Measurements from ENCODE around the gene ALK. TPM values are rescaled to one million over a fixed set of nuclear protein-coding genes. Genes with fewer than 3 reads are reported as not detected.

ALK gene
- total RNA-seq, 1 experiment from 2014 or later: 14.7 TPM

DNA sequence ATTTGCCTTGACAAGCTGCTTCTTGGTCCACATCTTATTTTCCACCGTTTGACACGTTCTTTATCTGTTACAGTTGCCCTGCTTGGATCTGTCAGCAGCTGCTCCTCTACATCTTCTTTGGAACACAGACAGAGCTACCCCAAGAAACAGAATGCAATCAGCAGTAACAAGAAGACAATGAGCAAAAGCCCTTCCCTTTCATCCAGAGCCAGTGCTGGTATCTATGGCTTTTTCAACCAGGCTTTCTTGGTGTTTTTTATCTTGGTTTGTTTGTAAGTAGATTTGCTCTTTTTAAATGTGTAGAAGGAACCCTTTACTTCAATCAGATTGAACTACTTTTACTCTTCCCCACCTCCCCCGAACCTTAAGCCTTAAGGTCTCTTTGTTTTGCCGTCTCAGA, 764.3 kb downstream of the ALK start:
- DNase-seq (ENCODE audit: low spot score): no peak
- CTCF ChIA-PET: no interaction called here
- H3K4me1 ChIP-seq (ENCODE audit: insufficient read depth, low read length, poor library complexity, severe bottlenecking): no peaks in the 10 kb centered on the region

DNA sequence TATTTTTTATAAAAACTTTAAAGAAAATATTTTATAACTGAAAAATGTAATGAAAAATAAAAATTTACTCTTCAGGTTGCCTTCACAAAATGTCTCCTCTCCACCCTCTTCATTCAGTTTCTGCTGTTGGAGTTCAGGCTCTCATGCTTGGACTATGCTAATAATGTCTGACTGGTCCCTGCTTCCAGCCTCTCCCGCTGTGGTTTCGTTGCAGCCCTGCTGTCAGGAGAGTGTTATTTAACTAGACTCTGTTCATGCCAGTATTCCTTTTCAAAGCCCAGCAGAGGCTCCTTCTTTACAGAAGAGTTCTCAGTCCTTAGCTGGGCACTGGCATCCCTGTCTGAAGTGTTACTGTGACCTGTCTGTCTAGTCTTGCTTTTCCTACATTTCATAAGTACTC, 765.8 kb downstream of the ALK start:
- H3K4me1 ChIP-seq (ENCODE audit: insufficient read depth, low read length, poor library complexity, severe bottlenecking): no peaks in the 10 kb centered on the region
- BruUV-seq (replicated peaks): no TSS peak
- peaks cover 6% of the 10 kb centered on the region for H3K36me3 ChIP-seq (ENCODE audit: insufficient read depth, low read length, poor library complexity, severe bottlenecking)
- POLR2A ChIA-PET (ENCODE audit: low non-redundant PET): no interaction called here
- TF ChIP-seq EZH2 (IDR thresholded peaks at IDR 0.05; ENCODE audit: borderline replicate concordance, low read depth, low read length, poor library complexity, severe bottlenecking): no peak
- TF ChIP-seq, protein P1, sequence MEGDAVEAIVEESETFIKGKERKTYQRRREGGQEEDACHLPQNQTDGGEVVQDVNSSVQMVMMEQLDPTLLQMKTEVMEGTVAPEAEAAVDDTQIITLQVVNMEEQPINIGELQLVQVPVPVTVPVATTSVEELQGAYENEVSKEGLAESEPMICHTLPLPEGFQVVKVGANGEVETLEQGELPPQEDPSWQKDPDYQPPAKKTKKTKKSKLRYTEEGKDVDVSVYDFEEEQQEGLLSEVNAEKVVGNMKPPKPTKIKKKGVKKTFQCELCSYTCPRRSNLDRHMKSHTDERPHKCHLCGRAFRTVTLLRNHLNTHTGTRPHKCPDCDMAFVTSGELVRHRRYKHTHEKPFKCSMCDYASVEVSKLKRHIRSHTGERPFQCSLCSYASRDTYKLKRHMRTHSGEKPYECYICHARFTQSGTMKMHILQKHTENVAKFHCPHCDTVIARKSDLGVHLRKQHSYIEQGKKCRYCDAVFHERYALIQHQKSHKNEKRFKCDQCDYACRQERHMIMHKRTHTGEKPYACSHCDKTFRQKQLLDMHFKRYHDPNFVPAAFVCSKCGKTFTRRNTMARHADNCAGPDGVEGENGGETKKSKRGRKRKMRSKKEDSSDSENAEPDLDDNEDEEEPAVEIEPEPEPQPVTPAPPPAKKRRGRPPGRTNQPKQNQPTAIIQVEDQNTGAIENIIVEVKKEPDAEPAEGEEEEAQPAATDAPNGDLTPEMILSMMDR (conservative IDR thresholded peaks at IDR 0.05; ENCODE audit: low read depth, low read length): no peak
- H3K27ac ChIP-seq (ENCODE audit: low read depth, low read length, poor library complexity, severe bottlenecking): no peak overlapping the region
- CTCF ChIA-PET: no interaction called here
- no peaks in the 10 kb centered on the region for H3K9me3 ChIP-seq (ENCODE audit: low read depth, low read length, poor library complexity, severe bottlenecking)
- intact Hi-C loops (cut with micrococcal nuclease; ENCODE audit: unreplicated experiment): no loop called here
- no peak overlapping the region for H3K4me3 ChIP-seq (ENCODE audit: low read depth, low read length, poor library complexity, severe bottlenecking)
- no peaks in the 10 kb centered on the region for H3K27me3 ChIP-seq (replicated peaks; ENCODE audit: insufficient read depth, low read depth, low read length, poor library complexity)
- no peak for DNase-seq (ENCODE audit: low spot score)

More for the DNA sequence above, 764.3 kb downstream of the ALK start:
- POLR2A ChIA-PET (ENCODE audit: low non-redundant PET): no interaction called here
- no TSS peak for BruUV-seq (replicated peaks)
- no peaks in the 10 kb centered on the region for H3K27me3 ChIP-seq (replicated peaks; ENCODE audit: insufficient read depth, low read depth, low read length, poor library complexity)
- H3K36me3 ChIP-seq (ENCODE audit: insufficient read depth, low read length, poor library complexity, severe bottlenecking): peaks cover 6% of the 10 kb centered on the region
- no peak overlapping the region for H3K27ac ChIP-seq (ENCODE audit: low read depth, low read length, poor library complexity, severe bottlenecking)
- no peak for TF ChIP-seq EZH2 (IDR thresholded peaks at IDR 0.05; ENCODE audit: borderline replicate concordance, low read depth, low read length, poor library complexity, severe bottlenecking)
- TF ChIP-seq, protein P1 (conservative IDR thresholded peaks at IDR 0.05; ENCODE audit: low read depth, low read length): no peak
- no peak overlapping the region for H3K4me3 ChIP-seq (ENCODE audit: low read depth, low read length, poor library complexity, severe bottlenecking)
- no peaks in the 10 kb centered on the region for H3K9me3 ChIP-seq (ENCODE audit: low read depth, low read length, poor library complexity, severe bottlenecking)
- intact Hi-C loops (cut with micrococcal nuclease; ENCODE audit: unreplicated experiment): no loop called here

DNA sequence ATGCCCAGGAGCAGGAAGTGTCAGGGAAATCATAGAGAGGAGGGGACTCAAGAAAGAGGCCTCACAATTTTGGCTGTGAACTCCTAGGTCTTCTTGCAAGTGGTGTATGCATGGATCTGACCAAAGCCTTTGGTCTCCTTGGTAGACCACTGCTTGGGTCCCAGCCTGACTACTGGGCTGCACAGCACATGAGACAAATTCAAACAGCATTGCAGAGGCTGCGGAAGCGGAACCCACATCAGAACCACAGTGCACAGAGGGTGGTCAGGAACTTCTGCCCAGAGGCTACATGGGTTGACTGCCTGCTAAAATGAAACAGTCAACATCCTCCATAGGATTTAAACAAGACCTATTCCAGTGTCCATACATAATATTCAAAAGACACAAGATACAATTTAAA, 766.8 kb downstream of the ALK start:
- Histone ChIP-seq H3K9me3 (ENCODE audit: low read depth, low read length, poor library complexity, severe bottlenecking) (no peaks in the 10 kb centered on the region), H3K27me3 (replicated peaks; ENCODE audit: insufficient read depth, low read depth, low read length, poor library complexity) (no peaks in the 10 kb centered on the region), H3K27ac (ENCODE audit: low read depth, low read length, poor library complexity, severe bottlenecking) (no peak overlapping the region), H3K36me3 (ENCODE audit: insufficient read depth, low read length, poor library complexity, severe bottlenecking) (peaks cover 6% of the 10 kb centered on the region), H3K4me1 (ENCODE audit: insufficient read depth, low read length, poor library complexity, severe bottlenecking) (no peaks in the 10 kb centered on the region), H3K4me3 (ENCODE audit: low read depth, low read length, poor library complexity, severe bottlenecking) (no peak overlapping the region)
- POLR2A ChIA-PET (ENCODE audit: low non-redundant PET): no interaction called here
- intact Hi-C loops (cut with micrococcal nuclease; ENCODE audit: unreplicated experiment): no loop called here
- no peak for DNase-seq (ENCODE audit: low spot score)
- CTCF ChIA-PET: no interaction called here
- TF ChIP-seq, protein P1 (conservative IDR thresholded peaks at IDR 0.05; ENCODE audit: low read depth, low read length): no peak
- no peak for TF ChIP-seq EZH2 (IDR thresholded peaks at IDR 0.05; ENCODE audit: borderline replicate concordance, low read depth, low read length, poor library complexity, severe bottlenecking)
- no TSS peak for BruUV-seq (replicated peaks)

All from A673 (cell line).